IPS DF 4.7 (cell line): ENCODE results near the gene FLT3LG.
"Not testable (repeated sequence)": the region's sequence is repeated elsewhere in the genome, so short reads cannot be mapped to it uniquely, and the experiment has no call there.

Experiments used
- DNase-seq: peaks from one replicate; pipeline ENCODE4 v3.0.0-alpha.2; 2013; ENCODE audit warnings: low spot score; ENCODE audit errors: extremely low read depth

FLT3LG gene

GRCh38 chr19:49440439-49441209, 33.4 kb upstream of the FLT3LG start:
- no peak for DNase-seq

- DNase-seq = no peak
Observed at GRCh38 chr19:49441210-49441959, 32.6 kb upstream of the FLT3LG start, which contains the start of gene SLC17A7. TSS of gene SLC17A7 (minus strand) at chr19:49441527. CDS start at chr19:49441379, 148 bp downstream.

- no peak for DNase-seq
Observed at GRCh38 chr19:49441960-49442350, 32.1 kb upstream of the FLT3LG start.

- no peak for DNase-seq
Observed at GRCh38 chr19:49442354-49442753, 31.7 kb upstream of the FLT3LG start.

GRCh38 chr19:49442771-49443365, 31.1 kb upstream of the FLT3LG start:
- DNase-seq = no peak

GRCh38 chr19:49443366-49444099, 30.5 kb upstream of the FLT3LG start:
- DNase-seq = no peak

- not testable (repeated sequence) for DNase-seq
Observed at GRCh38 chr19:49444100-49444700, 29.8 kb upstream of the FLT3LG start.

GRCh38 chr19:49445997-49446396, 28.0 kb upstream of the FLT3LG start:
- DNase-seq = no peak

GRCh38 chr19:49447485-49448431, 26.3 kb upstream of the FLT3LG start:
- no peak for DNase-seq

- DNase-seq = no peak
Observed at GRCh38 chr19:49448432-49448786, 25.6 kb upstream of the FLT3LG start.

GRCh38 chr19:49450405-49450804, 23.6 kb upstream of the FLT3LG start:
- DNase-seq = no peak

GRCh38 chr19:49451430-49452181, 22.4 kb upstream of the FLT3LG start, which contains the start of gene PIH1D1:
TSS of gene PIH1D1 (minus strand) at chr19:49451814. CDS start at chr19:49451574, 240 bp downstream.
- DNase-seq = peak; percentile 100

- DNase-seq = no peak
Observed at GRCh38 chr19:49453013-49453756, 20.8 kb upstream of the FLT3LG start, which contains the start of gene ALDH16A1. TSS of gene ALDH16A1 (plus strand) at chr19:49453225. CDS start at chr19:49453332, 107 bp downstream.

- DNase-seq = no peak
Observed at GRCh38 chr19:49453757-49454240, 20.2 kb upstream of the FLT3LG start.

- no peak for DNase-seq
Observed at GRCh38 chr19:49455773-49456172, 18.2 kb upstream of the FLT3LG start.

- DNase-seq = no peak
Observed at GRCh38 chr19:49456326-49456725, 17.7 kb upstream of the FLT3LG start.

- no peak for DNase-seq
Observed at GRCh38 chr19:49458567-49458903, 15.5 kb upstream of the FLT3LG start.

GRCh38 chr19:49459388-49459787, 14.6 kb upstream of the FLT3LG start:
- DNase-seq = no peak
